Amniotic epithelial cell (primary cell): ENCODE data around the gene YWHAH.
A peak's percentile ranks its signal among the peaks of the same experiment; 100 is the strongest.
"Not testable (repeated sequence)": the region's sequence is repeated elsewhere in the genome, so short reads cannot be mapped to it uniquely, and the experiment has no call there.

Experiments
- DNase-seq: peaks from one replicate; pipeline ENCODE4 v3.0.0-alpha.2; 2010; ENCODE audit warnings: low read depth

The YWHAH gene

DNA sequence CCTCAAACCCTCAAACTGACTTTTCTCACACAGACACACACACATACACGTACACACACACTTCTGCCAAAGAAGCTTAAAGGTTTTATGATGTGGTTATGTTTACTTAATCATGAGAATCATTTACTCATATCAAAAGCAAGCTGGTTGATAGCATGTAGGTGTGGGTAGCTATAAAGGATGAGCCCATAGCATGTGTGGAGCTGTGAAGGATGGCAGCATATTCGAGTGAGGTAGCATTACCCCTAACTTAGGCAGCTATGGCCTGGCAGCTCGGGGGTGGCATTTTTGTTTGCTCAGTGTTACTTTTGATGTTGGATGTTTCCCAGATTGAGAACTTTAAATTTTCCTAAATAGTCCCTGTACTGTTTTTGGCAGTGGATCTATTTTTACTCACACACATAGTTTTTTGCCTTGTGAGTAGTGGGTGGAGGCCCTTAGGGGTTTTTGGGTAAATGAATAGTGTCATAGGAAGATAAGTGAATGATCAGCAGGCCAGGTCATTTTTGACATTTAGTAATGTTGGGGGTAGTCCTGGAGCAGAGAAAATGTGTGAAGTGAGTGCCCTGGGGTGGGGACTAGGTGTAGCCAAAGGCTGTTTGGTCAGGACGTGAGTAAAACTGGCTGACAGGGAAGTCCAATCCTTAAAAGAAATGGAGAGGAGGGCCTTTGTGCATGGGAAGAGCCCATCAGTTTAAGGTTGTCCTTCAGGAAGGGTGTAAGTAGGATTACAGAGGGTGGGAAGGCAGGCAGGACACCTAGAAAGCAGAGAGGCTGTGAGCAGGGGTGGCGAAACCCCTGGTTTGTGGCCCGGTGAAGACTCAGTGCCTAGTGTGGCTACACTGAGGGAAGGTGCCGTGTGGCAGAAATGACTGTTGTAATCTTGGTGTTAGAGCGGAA is 7.1 kb downstream of the YWHAH start:
- no peak for DNase-seq

GRCh38 chr22:31952094-31952401 is 7.7 kb downstream of the YWHAH start:
- peak; percentile 30 for DNase-seq

GRCh38 chr22:31952472-31952871 is 8.1 kb downstream of the YWHAH start:
- peak; percentile 92 for DNase-seq

DNA sequence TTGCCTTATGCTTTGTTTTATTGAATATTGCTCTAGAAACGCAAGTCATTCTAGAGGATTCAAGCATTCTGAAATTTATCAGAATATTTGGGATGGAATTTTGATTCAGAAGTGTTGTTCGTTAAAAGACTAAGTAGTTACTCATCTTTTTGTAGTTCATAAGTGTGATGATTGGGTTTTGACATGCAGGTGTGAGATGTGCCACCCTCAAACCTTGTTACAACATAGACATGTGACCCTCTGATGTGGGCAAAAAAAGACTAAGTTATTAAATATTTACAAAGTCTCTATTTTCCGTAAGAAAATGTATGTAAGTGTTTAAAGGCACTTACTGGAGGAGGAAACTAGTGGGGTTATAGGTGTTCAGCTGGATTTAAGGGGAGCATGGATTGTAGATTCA is 8.9 kb downstream of the YWHAH start:
- DNase-seq = no peak

GRCh38 chr22:31954535-31955523 is 10.5 kb downstream of the YWHAH start:
- no peak for DNase-seq

GRCh38 chr22:31956360-31956759 is 12.0 kb downstream of the YWHAH start:
- no peak for DNase-seq

DNA sequence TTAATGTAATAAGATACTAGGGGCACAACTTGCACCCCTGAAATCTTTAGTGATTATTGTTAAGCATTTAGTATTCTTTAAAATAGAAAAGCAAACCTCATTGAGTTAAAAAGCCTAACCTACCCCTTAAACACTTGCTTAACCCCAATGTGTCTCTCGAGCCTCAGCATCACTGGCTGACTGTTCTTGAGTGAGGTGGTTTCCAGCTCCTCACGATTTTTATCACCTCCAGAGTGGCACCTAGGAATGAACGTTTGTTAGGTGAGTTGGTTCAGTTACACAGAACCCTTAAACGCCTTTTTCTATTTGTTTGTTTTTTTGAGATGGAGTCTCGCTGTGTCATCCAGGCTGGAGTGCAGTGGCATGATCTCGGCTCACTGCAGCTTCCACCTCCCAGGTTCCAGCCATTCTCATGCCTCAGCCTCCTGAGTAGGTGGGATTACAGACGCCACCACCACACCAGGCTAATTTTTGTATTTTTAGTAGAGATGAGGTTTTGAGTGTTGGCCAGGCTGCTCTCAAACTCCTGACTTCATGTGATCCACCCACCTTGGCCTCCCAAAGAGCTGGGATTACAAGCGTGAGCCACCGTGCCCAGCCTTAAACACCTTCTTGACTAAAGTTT is 13.7 kb downstream of the YWHAH start:
- no peak for DNase-seq

DNA sequence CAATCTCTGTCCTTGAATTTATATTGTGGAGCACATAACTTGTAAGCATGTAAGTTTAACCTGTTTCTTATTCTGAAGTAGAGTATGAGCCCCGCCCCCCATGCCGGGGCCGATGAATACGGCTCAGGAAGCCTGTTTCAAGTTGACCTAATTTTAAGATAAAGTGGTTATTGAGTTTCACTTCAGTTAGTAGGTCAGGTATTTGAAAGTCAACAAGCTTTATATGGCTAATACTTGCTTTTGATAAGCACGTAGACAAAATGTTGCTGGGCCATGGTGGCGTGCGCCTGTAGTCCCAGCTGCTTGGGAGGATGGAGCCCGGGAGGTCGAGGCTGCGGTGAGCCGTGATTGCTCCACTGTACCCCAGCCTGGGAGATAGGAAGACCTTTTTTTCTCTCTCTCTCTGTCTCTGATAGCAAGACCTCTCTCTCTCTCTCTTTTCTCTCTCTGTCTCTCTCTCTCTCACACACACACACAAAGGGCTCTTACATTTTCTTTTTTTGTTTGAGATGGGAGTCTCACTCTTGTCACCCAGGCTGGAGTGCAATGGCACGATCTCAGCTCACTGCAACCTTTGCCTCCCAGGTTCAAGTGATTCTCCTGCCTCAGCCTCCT is 14.4 kb downstream of the YWHAH start:
- DNase-seq = no peak

DNA sequence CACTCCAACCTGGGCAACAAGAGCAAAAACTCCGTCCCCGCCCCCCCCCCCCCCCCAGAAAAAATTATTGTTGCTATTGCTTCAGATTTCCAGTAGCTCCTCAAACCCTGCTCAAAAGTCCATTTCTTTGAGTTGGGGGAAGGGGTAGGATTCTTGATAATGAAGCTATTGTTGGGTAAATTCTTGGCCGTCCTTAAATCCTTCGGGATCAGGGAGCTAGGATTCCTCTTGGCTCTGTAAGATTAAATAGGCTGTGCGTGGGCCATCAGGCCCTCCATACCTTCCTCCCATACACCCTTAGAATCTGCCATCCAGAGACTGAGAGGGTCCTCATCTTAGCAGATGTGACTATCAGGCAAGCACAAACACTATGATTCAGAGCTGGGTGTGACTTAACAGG is 16.4 kb downstream of the YWHAH start:
- DNase-seq = no peak

GRCh38 chr22:31962387-31963125 is 18.2 kb downstream of the YWHAH start:
- no peak for DNase-seq

DNA sequence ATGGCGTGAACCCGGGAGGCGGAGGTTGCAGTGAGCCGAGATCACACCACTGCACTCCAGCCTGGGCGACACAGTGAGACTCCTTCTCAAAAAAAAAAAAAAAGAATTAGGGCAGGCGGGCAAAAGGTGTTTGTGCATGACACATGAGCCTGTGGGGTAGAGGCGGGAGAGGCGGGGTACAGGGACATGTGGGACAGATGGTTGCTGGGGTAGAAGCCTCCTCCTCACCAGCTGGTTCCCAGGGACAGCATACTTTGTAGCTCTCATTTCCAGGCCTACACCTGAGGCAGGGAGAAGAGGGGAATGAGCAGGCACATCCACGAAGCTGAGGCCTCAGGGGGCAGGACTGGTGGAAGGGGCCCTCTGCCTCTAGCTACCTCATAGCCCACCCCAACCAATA is 23.7 kb downstream of the YWHAH start:
- DNase-seq = no peak

DNA sequence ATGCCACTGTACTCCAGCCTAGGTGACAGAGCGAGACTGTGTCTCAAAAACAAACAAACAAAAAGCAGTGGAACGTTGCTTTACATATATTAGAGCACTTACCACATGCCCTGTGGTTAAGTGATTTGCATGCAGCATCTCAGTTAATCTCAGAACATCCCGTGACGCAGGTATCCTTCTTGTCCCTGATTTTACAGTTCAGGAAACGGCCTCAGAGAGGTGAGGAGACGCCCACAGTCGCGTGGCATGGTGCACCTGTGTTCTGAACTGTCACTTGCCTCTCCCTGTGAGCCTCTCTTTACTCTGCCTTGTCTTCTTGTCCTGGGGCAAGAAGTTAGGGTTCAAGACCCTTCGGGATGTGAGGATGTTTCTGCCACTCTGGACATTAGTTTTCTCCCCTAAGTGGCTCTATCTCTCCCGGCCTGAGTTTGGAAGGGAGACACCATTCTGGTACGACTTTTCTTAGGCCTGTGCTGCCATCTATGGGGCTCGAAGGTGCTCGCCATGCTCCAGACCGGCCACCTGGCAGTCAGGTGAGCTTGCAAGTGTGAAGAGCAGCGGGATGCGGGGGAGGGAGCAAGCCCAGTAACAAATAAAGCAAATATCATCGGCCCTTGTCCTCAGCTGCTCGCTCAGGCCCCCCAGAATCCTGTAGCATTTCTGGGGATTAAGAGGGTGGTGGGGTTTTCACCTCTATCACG is 25.6 kb downstream of the YWHAH start:
- DNase-seq = peak; percentile 64

- DNase-seq = peak; percentile 43
These were observed 26.4 kb downstream of the YWHAH start for GRCh38 chr22:31970490-31971444.

DNA sequence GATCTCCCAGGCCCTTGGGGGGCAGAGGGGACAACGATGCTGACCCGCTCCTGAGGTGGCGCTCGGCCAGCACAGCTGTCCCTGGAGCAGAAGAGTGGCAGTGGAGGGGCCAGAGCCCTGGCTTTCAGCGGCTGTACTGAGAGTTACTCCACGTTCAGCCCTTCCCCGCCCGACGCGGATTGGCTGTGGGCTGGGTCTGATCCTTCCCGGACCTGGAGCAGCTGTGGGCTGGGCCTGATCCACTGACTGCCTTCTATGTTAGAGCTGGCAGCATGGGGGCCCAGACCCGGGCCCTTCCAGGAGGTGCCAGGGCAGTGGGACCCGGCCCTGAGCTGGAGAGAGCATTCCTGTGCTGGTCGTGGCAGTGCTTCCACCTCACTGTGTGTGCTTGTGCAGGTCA is 27.8 kb downstream of the YWHAH start:
- no peak for DNase-seq

DNA sequence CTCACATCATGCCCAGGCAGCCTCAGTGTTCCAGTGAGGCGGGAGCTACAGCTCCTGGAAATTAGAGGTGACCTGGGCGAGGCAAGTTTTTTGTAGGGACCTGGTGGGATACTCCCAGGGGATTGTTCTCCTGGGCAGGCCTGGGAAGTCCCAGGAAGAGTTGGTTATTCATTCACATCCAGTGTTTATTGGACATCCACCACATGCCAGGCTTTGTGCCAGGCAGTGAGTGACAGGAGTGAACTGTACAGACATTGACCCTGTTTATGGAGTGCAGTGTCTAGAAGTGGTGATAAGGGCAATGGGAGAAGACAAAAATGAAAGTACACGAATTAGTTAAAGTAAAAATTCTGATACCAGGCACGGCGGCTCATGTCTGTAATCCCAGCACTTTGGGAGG is 29.4 kb downstream of the YWHAH start:
- DNase-seq = no peak

- DNase-seq = peak; percentile 53
These were observed 33.0 kb downstream of the YWHAH start for GRCh38 chr22:31977141-31977841.

- no peak for DNase-seq
These were observed 33.6 kb downstream of the YWHAH start for GRCh38 chr22:31977939-31978338.

- no peak for DNase-seq
These were observed 36.3 kb downstream of the YWHAH start for GRCh38 chr22:31980628-31981027.

DNA sequence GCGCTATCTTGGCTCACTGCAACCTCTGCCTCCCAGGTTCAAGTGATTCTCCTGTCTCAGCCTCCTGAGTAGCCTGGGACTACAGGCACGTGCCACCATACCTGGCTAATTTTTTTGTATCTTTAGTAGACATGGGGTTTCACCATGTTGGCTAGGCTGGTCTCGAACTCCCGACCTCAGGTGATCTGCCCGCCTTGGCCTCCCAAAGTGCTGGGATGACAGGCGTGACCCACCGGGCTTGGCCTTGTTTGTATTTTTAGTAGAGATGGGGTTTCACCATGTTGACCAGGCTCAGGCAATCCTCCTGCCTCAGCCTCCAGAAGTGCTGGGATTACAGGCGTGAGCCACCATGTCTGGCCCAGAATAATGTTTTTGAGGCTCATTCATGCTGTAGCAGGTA is 37.6 kb downstream of the YWHAH start:
- not testable (repeated sequence) for DNase-seq
